Astrocyte (in vitro differentiated cells and primary cell): Measurements from ENCODE around the gene GALNT7. TPM values are rescaled to one million over a fixed set of nuclear protein-coding genes. Genes with fewer than 3 reads are reported as not detected.

Experiments
- DNase-seq: peaks from one replicate; pipeline ENCODE4 v3.0.0-alpha.2; 2010; ENCODE audit warnings: low read depth
- FAIRE-seq: peaks from 2 replicates; lab custom pipeline; 2011; peaks lifted over from hg19 to GRCh38; lab: Jason Lieb, UNC
- H2AFZ ChIP-seq: 2 replicates; pipeline ENCODE4 v1.6.0; 2012; ENCODE audit warnings: low read depth, low read length, inconsistent platforms
- H3K27ac ChIP-seq: 2 replicates; pipeline ENCODE4 v1.5.1; 2011; ENCODE audit warnings: low read depth, low read length, inconsistent platforms
- H3K27me3 ChIP-seq: 2 replicates; pipeline ENCODE4 v1.6.0; 2011; ENCODE audit warnings: low read length, inconsistent platforms; ENCODE audit not compliant: insufficient read depth
- H3K36me3 ChIP-seq: 2 replicates; pipeline ENCODE4 v1.5.1; 2011; ENCODE audit warnings: low read length, inconsistent platforms; ENCODE audit not compliant: insufficient read depth
- H3K4me1 ChIP-seq: 2 replicates; pipeline ENCODE4 v1.5.1; 2011; ENCODE audit warnings: low read length, inconsistent platforms; ENCODE audit not compliant: insufficient read depth
- H3K4me2 ChIP-seq: 2 replicates; pipeline ENCODE4 v1.6.0; 2012; ENCODE audit warnings: low read length, inconsistent platforms
- H3K4me3 ChIP-seq: 2 replicates; pipeline ENCODE4 v1.5.1; 2011; ENCODE audit warnings: low read depth, mild to moderate bottlenecking, low read length, inconsistent platforms; ENCODE audit not compliant: insufficient read depth
- H3K79me2 ChIP-seq: 2 replicates; pipeline ENCODE4 v1.6.0; 2012; ENCODE audit warnings: mild to moderate bottlenecking, low read length, inconsistent platforms; ENCODE audit not compliant: insufficient read depth
- H3K9ac ChIP-seq: 2 replicates; pipeline ENCODE4 v1.6.0; 2012; ENCODE audit warnings: mild to moderate bottlenecking, low read length, inconsistent platforms
- H3K9me3 ChIP-seq: 2 replicates; pipeline ENCODE4 v1.5.1; 2012; ENCODE audit warnings: low read depth, mild to moderate bottlenecking, low read length, inconsistent platforms; ENCODE audit not compliant: insufficient read depth
- H4K20me1 ChIP-seq: 2 replicates; pipeline ENCODE4 v1.6.0; 2012; ENCODE audit warnings: low read length, inconsistent platforms; ENCODE audit not compliant: insufficient read depth
- H3K27ac Mint-ChIP-seq: one replicate; pipeline ENCODE4 v1.8.0; 2021; ENCODE audit warnings: mild to moderate bottlenecking, mixed read lengths; ENCODE audit not compliant: unreplicated experiment
- H3K27me3 Mint-ChIP-seq: one replicate; pipeline ENCODE4 v1.8.0; 2021; ENCODE audit warnings: low read depth, mixed read lengths; ENCODE audit not compliant: unreplicated experiment
- H3K36me3 Mint-ChIP-seq: one replicate; pipeline ENCODE4 v1.8.0; 2021; ENCODE audit warnings: low read depth, mixed read lengths; ENCODE audit not compliant: unreplicated experiment
- H3K4me1 Mint-ChIP-seq: one replicate; pipeline ENCODE4 v1.8.0; 2021; ENCODE audit warnings: low read depth, mixed read lengths; ENCODE audit not compliant: unreplicated experiment
- H3K4me3 Mint-ChIP-seq: one replicate; pipeline ENCODE4 v1.8.0; 2021; ENCODE audit warnings: mild to moderate bottlenecking, moderate library complexity, mixed read lengths; ENCODE audit not compliant: unreplicated experiment
- H3K9me3 Mint-ChIP-seq: one replicate; pipeline ENCODE4 v1.8.0; 2021; ENCODE audit warnings: mild to moderate bottlenecking, mixed read lengths; ENCODE audit not compliant: unreplicated experiment
- CTCF ChIP-seq: IDR thresholded peaks from 2 replicates; pipeline ENCODE4 v1.5.1; 2011; ENCODE audit warnings: low read depth, mild to moderate bottlenecking, inconsistent platforms, low read length, moderate library complexity; ENCODE audit not compliant: insufficient read depth
- EZH2 ChIP-seq: IDR thresholded peaks from 2 replicates; pipeline ENCODE4 v1.6.1; 2012; ENCODE audit warnings: mild to moderate bottlenecking, low read length, inconsistent platforms; ENCODE audit not compliant: insufficient read depth
- total RNA-seq: library from RNA; stranded (reverse); gene quantifications from 2 replicates; pipeline ENCODE4 v1.2.1, GENCODE V29; 2021

GALNT7 gene
- total RNA-seq, 1 donor from 2014 or later: 97.6 TPM

DNA sequence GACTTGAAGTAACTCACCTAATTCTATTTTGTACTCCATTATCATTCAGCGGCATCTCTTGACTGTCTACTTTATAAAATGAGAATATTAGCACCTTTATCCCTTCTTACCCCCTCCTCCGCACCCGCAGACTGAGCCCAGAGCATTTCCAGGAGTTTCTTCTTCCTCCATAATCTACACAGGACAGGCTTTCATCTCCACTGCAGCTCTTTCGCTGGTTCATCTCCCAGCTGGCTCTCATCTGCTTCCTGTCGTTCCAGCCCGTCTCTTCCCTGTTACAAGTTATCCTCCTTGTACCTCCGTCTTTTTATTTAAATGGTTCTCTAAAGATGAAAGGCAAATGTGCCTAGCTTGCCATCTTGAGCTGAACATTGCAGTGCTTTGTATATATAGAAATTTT, 39.8 kb downstream of the GALNT7 start:
- DNase-seq: no peak
- no peak overlapping the region for H3K4me3 ChIP-seq
- no peak for FAIRE-seq
- peaks cover 10% of the 10 kb centered on the region for H4K20me1 ChIP-seq
- no peak overlapping the region for H3K4me2 ChIP-seq
- no peaks in the 10 kb centered on the region for H3K27me3 ChIP-seq
- peaks cover 17% of the 10 kb centered on the region for H3K4me1 ChIP-seq
- no peaks in the 10 kb centered on the region for H3K27me3 Mint-ChIP-seq
- peaks cover 25% of the 10 kb centered on the region for H3K4me1 Mint-ChIP-seq
- TF ChIP-seq CTCF (no peak), EZH2 (no peak)
- H3K36me3 Mint-ChIP-seq: peaks cover 16% of the 10 kb centered on the region
- H3K9ac ChIP-seq: no peak overlapping the region
- no peaks in the 10 kb centered on the region for H3K36me3 ChIP-seq
- H3K4me3 Mint-ChIP-seq: no peak overlapping the region
- no peak overlapping the region for H3K27ac ChIP-seq
- H3K9me3 Mint-ChIP-seq: peaks cover 7% of the 10 kb centered on the region
- H3K79me2 ChIP-seq: peaks cover 27% of the 10 kb centered on the region
- no peaks in the 10 kb centered on the region for H3K9me3 ChIP-seq
- no peak overlapping the region for H3K27ac Mint-ChIP-seq
- no peak overlapping the region for H2AFZ ChIP-seq

DNA sequence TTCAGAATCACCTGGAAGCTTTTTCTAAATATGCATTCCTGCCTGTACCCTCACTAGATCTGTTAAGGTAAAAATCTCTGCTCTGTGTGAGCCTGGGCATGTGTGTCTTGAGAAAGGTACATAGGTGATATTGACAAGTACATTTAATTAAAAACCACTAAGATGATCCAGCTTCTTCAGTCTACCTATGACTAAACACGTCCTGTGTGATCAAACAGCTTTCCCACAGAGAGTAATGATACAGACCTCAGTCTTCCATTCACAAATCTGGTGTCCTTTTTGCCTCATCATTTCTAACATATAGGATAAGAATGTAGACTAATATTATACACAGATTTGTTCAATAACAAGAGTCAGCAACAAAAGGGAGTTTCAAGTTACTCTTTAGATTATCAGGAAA, 42.6 kb downstream of the GALNT7 start:
- Histone ChIP-seq H3K79me2 (peaks cover 15% of the 10 kb centered on the region), H3K9ac (no peak overlapping the region), H4K20me1 (peaks cover 6% of the 10 kb centered on the region), H3K27me3 (no peaks in the 10 kb centered on the region), H3K4me3 (no peak overlapping the region), H3K36me3 (no peaks in the 10 kb centered on the region), H2AFZ (no peak overlapping the region), H3K9me3 (no peaks in the 10 kb centered on the region), H3K4me2 (peak overlapping the region; percentile 13), H3K27ac (peak overlapping the region; percentile 1), H3K4me1 (peaks cover 26% of the 10 kb centered on the region)
- H3K27ac Mint-ChIP-seq: no peak overlapping the region
- no peaks in the 10 kb centered on the region for H3K27me3 Mint-ChIP-seq
- DNase-seq (no peak), FAIRE-seq (no peak)
- peaks cover 5% of the 10 kb centered on the region for H3K36me3 Mint-ChIP-seq
- TF ChIP-seq EZH2 (no peak), CTCF (no peak)
- no peak overlapping the region for H3K4me3 Mint-ChIP-seq
- H3K9me3 Mint-ChIP-seq: no peaks in the 10 kb centered on the region
- peaks cover 27% of the 10 kb centered on the region for H3K4me1 Mint-ChIP-seq

- peaks cover 3% of the 10 kb centered on the region for H3K36me3 Mint-ChIP-seq
- Histone ChIP-seq H3K4me1 (peaks cover 26% of the 10 kb centered on the region), H3K9me3 (no peaks in the 10 kb centered on the region), H3K9ac (no peak overlapping the region), H3K4me3 (no peak overlapping the region), H2AFZ (no peak overlapping the region), H4K20me1 (peaks cover 1% of the 10 kb centered on the region), H3K27me3 (no peaks in the 10 kb centered on the region), H3K4me2 (peak overlapping the region; percentile 13), H3K27ac (no peak overlapping the region), H3K36me3 (no peaks in the 10 kb centered on the region), H3K79me2 (peaks cover 9% of the 10 kb centered on the region)
- H3K27ac Mint-ChIP-seq: no peak overlapping the region
- H3K4me1 Mint-ChIP-seq: peaks cover 28% of the 10 kb centered on the region
- H3K4me3 Mint-ChIP-seq: no peak overlapping the region
- peak; percentile 82 for DNase-seq
- FAIRE-seq: peak; percentile 90
- no peaks in the 10 kb centered on the region for H3K27me3 Mint-ChIP-seq
- no peak for TF ChIP-seq CTCF
- TF ChIP-seq EZH2: no peak
- H3K9me3 Mint-ChIP-seq: no peaks in the 10 kb centered on the region
Observed at GRCh38 chr4:173211838-173212237, 43.2 kb downstream of the GALNT7 start.
